Lower leg skin (tissue), 4 donors: ENCODE results near the gene ATCAY. TPM values are rescaled to one million over a fixed set of nuclear protein-coding genes. Genes with fewer than 3 reads are reported as not detected.

ENCODE experiments used
- DNase-seq, 2 donors: peaks; one replicate each; pipeline ENCODE4 v3.0.0-alpha.2; 2019; ENCODE audit warnings: low spot score in 2 of 2
- H3K4me3 ChIP-seq: fragments of 200-600 bp; sonication (generic); 2 replicates; pipeline ENCODE4 v1.5.1; 2017; ENCODE audit warnings: mild to moderate bottlenecking, low read depth; ENCODE audit not compliant: poor library complexity, severe bottlenecking
- POLR2A ChIP-seq, 2 donors: fragments of 450-650 bp; IDR thresholded peaks; one replicate each; pipeline ENCODE4 v1.6.1; 2016 to 2017; ENCODE audit warnings: antibody characterized with exemption in 2 of 2, mild to moderate bottlenecking in 1 of 2, moderate library complexity in 1 of 2
- WGBS, 2 donors: methylation state at CpG; one replicate each; pipeline ENCODE4 v1.1.5; 2018; 5-methylcytosine and 5-hydroxymethylcytosine counted together
- intact Hi-C: fragments of 100-400 bp; cut with DNase I; formaldehyde crosslinking; loops from one replicate; pipeline ENCODE4 v1.15.0; 2023; ENCODE audit warnings: low total_unique reads
- total RNA-seq, 4 donors: library from RNA; depleted of rRNA; stranded (reverse); fragments of >200 nt; gene quantifications; one replicate each; pipeline ENCODE4 v1.1.0, GENCODE V29; 2016
- TF ChIP-seq, protein P1 (sequence below), 3 donors: fragments of 450-650 bp; IDR thresholded peaks; one replicate each; pipeline ENCODE4 v1.5.1; 2016; ENCODE audit warnings: antibody characterized with exemption in 3 of 3, mild to moderate bottlenecking in 3 of 3, moderate library complexity in 2 of 3

The ATCAY gene
- total RNA-seq, 4 donors from 2014 or later: not detected

DNA sequence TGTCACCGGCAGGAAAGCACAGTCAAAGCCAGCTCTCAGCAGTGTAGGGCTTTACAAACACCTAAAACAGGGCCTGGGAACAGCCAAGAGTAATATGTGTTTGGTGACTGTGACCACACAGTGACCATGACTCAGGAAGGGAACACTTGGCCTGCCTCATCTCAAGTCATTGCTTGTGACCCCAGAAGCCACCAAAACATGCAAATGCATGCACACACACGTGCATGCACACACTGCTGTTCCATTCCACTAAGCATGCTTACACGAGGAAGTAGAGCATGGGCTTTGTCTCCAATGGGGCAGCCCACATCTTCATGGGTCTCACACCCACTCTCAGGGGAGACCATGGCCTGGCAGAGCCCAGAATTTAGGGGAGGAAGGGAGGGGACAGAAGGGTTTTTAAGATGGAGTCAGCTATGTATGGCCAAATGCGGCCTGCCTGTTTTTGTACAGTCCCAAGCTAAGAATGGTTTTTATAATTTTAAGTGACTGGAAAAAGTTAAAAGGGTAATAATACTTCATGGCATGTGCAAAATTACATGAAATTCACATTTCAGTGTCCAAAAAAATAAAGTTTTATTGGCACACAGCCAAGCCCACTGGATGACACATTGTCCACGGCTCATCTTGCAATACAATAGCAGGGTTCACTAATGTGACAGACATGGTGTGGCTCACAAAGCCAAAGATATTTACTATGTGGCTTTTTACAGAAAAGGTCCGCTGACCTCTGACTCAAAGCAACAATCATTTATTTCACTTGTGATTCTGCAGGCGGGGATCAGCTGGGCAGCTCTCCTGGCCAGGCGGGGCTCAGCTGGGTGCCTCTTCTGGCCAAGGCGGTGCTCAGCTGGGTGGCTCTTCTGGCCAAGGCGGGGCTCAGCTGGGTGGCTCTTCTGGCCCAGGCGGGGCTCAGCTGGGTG lies 29.0 kb upstream of the ATCAY start:
- 90 to 92% methylated on average over 11 of the region's 11 CpGs for WGBS, 2 donors
- TF ChIP-seq POLR2A (IDR thresholded peaks at IDR 0.05): no peak
- TF ChIP-seq, protein P1, sequence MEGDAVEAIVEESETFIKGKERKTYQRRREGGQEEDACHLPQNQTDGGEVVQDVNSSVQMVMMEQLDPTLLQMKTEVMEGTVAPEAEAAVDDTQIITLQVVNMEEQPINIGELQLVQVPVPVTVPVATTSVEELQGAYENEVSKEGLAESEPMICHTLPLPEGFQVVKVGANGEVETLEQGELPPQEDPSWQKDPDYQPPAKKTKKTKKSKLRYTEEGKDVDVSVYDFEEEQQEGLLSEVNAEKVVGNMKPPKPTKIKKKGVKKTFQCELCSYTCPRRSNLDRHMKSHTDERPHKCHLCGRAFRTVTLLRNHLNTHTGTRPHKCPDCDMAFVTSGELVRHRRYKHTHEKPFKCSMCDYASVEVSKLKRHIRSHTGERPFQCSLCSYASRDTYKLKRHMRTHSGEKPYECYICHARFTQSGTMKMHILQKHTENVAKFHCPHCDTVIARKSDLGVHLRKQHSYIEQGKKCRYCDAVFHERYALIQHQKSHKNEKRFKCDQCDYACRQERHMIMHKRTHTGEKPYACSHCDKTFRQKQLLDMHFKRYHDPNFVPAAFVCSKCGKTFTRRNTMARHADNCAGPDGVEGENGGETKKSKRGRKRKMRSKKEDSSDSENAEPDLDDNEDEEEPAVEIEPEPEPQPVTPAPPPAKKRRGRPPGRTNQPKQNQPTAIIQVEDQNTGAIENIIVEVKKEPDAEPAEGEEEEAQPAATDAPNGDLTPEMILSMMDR (IDR thresholded peaks at IDR 0.05): no peak
- intact Hi-C loops: no loop called here
- no peak for DNase-seq
- H3K4me3 ChIP-seq: no peak overlapping the region

DNA sequence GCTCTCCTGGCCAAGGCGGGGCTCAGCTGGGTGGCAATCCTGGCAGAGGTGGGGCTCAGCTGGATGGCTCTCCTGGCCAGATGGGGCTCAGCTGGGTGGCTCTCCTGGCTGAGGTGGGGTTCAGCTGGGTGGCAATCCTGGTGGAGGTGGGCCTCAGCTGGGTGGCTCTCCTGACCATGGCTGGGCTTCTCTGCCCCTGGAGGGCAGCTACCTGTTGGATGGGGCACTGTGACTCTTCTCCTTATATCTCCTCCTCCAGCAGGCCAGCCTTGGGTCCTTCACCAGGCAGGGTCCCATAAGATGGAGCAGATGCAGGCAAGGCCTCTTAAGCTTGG lies 28.3 kb upstream of the ATCAY start:
- no peak overlapping the region for H3K4me3 ChIP-seq
- intact Hi-C loops: no loop called here
- DNase-seq: no peak
- TF ChIP-seq, protein P1 (IDR thresholded peaks at IDR 0.05): no peak
- TF ChIP-seq POLR2A (IDR thresholded peaks at IDR 0.05): no peak
- 83 to 100% methylated on average over 1 of the region's 1 CpG for WGBS, 2 donors

DNA sequence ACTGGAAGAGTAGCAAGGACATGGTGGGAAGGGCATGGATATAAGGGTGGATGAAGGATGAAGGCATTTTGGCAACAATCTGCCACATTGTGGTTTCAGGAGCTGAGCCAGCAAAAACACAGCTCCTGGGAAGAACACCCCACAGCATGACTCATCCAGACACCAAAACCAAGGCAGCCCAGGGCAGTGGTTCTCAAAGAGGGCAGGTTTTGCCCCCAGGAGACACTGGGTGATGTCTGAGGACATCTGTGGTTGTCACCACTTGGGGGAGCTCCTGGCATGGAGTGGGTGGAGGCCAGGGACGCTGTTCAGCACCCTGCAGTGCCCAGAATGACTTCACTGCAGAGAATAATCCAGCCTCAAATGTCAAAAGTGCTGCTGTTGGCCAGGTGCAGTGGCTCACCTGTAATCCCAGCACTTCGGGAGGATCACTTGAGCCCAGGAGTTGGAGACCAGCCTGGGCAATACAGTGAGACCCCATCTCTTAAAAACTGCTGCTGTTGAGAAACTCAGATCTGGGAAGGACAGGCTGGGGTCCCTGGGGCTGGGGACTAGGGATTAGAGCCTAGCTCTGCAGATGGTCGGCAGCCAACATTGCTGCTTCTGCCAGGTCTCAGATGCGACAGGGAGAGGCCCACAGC lies 27.8 kb upstream of the ATCAY start:
- intact Hi-C loops: no loop called here
- 72 to 80% methylated on average over 3 of the region's 4 CpGs for WGBS, 2 donors
- TF ChIP-seq, protein P1 (IDR thresholded peaks at IDR 0.05): no peak
- no peak for TF ChIP-seq POLR2A (IDR thresholded peaks at IDR 0.05)
- DNase-seq: no peak
- no peak overlapping the region for H3K4me3 ChIP-seq

DNA sequence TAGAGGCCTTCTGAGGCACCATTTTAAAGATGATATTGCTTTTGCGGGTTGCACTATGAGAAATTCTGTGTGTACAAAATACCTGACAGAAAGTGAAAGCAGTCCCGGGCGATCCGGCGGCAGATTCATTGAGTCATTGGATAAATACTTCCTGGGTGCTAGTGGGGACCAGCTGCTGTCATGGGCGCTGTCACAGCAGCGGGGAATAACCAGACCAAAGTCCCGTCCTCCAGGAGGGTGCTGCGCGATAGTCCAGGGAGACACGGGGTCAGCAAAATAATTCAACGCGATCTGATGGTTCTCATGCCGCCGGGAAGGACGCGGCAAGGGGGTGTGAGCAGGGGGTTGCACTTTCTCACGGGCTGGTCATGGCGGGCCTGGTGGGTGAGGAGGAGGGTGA lies 25.2 kb upstream of the ATCAY start:
- DNase-seq: no peak
- 93 to 94% methylated on average over 19 of the region's 19 CpGs for WGBS, 2 donors
- H3K4me3 ChIP-seq: no peak overlapping the region
- intact Hi-C loops: no loop called here
- TF ChIP-seq POLR2A (IDR thresholded peaks at IDR 0.05): no peak
- TF ChIP-seq, protein P1 (IDR thresholded peaks at IDR 0.05): no peak

DNA sequence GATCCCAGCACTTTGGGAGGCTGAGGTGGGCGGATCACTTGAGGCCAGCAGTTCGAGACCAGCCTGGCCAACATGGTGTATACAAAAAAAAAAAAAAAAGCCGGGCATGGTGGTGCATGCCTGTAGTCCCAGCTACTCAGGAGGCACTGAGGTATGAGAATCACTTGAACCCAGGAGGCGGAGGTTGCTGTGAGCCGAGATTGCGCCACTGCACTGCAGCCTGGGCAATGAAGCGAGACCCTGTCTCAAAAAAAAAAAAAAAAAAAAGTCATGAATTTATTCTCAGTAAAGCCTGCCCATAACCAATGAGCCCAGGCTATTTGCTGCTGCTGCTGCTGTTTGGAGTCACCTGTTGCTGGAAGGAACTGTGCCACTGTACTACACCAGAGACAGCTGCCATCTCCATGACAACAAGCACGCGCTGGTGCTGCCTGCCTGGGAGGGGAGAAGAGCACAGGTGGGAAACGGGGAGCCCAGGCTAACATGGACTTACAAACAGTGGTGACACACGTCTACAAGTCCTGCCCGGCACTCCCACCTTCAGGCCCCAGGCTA lies 23.0 kb upstream of the ATCAY start:
- H3K4me3 ChIP-seq: no peak overlapping the region
- no peak for TF ChIP-seq POLR2A (IDR thresholded peaks at IDR 0.05)
- TF ChIP-seq, protein P1 (IDR thresholded peaks at IDR 0.05): no peak
- intact Hi-C loops: no loop called here
- DNase-seq: no peak
- 80 to 82% methylated on average over 12 of the region's 12 CpGs for WGBS, 2 donors
